IMR-90 (cell line): ENCODE data around the gene ROR2. TPM values are rescaled to one million over a fixed set of nuclear protein-coding genes. Genes with fewer than 3 reads are reported as not detected.

Experiments
- ATAC-seq: fragments of 200-7000 bp; cut with Tn5 transposase; 2 replicates; pipeline ENCODE4 v1.9.1; 2020; ENCODE audit warnings: low read depth, mild to moderate bottlenecking, moderate library complexity
- BruUV-seq: library from RNA; stranded (reverse); fragments of 400-500 nt; replicated peaks from 2 replicates; lab custom pipeline; 2021; lab: Mats Ljungman, UMichigan
- CTCF ChIA-PET: fragments of 300-600 bp; formaldehyde crosslinking; extraction: SDS; loops from one replicate; lab custom pipeline; 2021; ENCODE audit warnings: antibody characterized with exemption; lab: Yijun Ruan, JAX
- POLR2A ChIA-PET: fragments of 300-600 bp; sonication (Branson Sonifier 250); formaldehyde crosslinking; loops from one replicate; lab custom pipeline; 2022; ENCODE audit warnings: antibody characterized with exemption; ENCODE audit not compliant: unreplicated experiment; lab: Charles Lee
- DNase-seq: peaks from one replicate; pipeline ENCODE4 v3.0.0; 2013
- H2AFZ ChIP-seq: replicated peaks from 2 replicates; pipeline ENCODE3; 2013; ENCODE audit warnings: low read length, mild to moderate bottlenecking; ENCODE audit not compliant: poor library complexity
- H2AK5ac ChIP-seq: 2 replicates; pipeline ENCODE4 v1.6.1; 2013; ENCODE audit warnings: low read depth, low read length, inconsistent platforms
- H2AK9ac ChIP-seq: replicated peaks from 2 replicates; pipeline ENCODE3; 2013; ENCODE audit warnings: mild to moderate bottlenecking, low read depth, low read length, moderate library complexity; ENCODE audit not compliant: poor library complexity
- H2BK120ac ChIP-seq: 2 replicates; pipeline ENCODE4 v1.6.1; 2013; ENCODE audit warnings: low read depth, low read length, inconsistent platforms
- H2BK15ac ChIP-seq: 3 replicates; pipeline ENCODE4 v1.6.1; 2013; ENCODE audit warnings: low read depth, low read length, inconsistent platforms
- H2BK20ac ChIP-seq: 2 replicates; pipeline ENCODE4 v1.6.1; 2013; ENCODE audit warnings: low read depth, mild to moderate bottlenecking, inconsistent platforms, low read length, moderate library complexity
- H2BK5ac ChIP-seq: 2 replicates; pipeline ENCODE4 v1.6.1; 2013; ENCODE audit warnings: mild to moderate bottlenecking, low read depth, low read length, inconsistent platforms; ENCODE audit not compliant: poor library complexity, severe bottlenecking
- H3K14ac ChIP-seq: replicated peaks from 2 replicates; pipeline ENCODE4 v1.6.1; 2013; ENCODE audit warnings: low read depth, low read length, inconsistent platforms
- H3K18ac ChIP-seq: 2 replicates; pipeline ENCODE4 v1.6.1; 2013; ENCODE audit warnings: low read depth, low read length, control low read depth
- H3K23ac ChIP-seq: 2 replicates; pipeline ENCODE4 v1.6.1; 2013; ENCODE audit warnings: low read depth, low read length, inconsistent platforms
- H3K27ac ChIP-seq: 2 replicates; pipeline ENCODE4 v1.5.1; 2013; ENCODE audit warnings: mild to moderate bottlenecking, control low read depth, low read length; ENCODE audit not compliant: insufficient read depth
- H3K27me3 ChIP-seq: 2 replicates; pipeline ENCODE4 v1.6.1; 2013; ENCODE audit warnings: low read length; ENCODE audit not compliant: control insufficient read depth, insufficient read depth
- H3K36me3 ChIP-seq: 2 replicates; pipeline ENCODE4 v1.6.1; 2013; ENCODE audit warnings: low read length, mixed read lengths; ENCODE audit not compliant: control insufficient read depth, insufficient read depth
- H3K4ac ChIP-seq: 2 replicates; pipeline ENCODE4 v1.6.1; 2013; ENCODE audit warnings: low read depth, low read length, inconsistent platforms
- H3K4me1 ChIP-seq: 2 replicates; pipeline ENCODE4 v1.6.1; 2013; ENCODE audit warnings: low read length, mixed read lengths; ENCODE audit not compliant: control insufficient read depth, insufficient read depth
- H3K4me2 ChIP-seq: 2 replicates; pipeline ENCODE4 v1.6.1; 2013; ENCODE audit warnings: low read depth, mild to moderate bottlenecking, control low read depth, low read length, moderate library complexity
- H3K4me3 ChIP-seq: 2 replicates; pipeline ENCODE4 v1.5.1; 2013; ENCODE audit warnings: low read depth, mild to moderate bottlenecking, control low read depth, low read length, moderate library complexity; ENCODE audit not compliant: insufficient read depth
- H3K56ac ChIP-seq: 2 replicates; pipeline ENCODE4 v1.6.1; 2013; ENCODE audit warnings: low read length, inconsistent platforms; ENCODE audit not compliant: insufficient read depth; ENCODE audit errors: extremely low read depth
- H3K79me1 ChIP-seq, 2 experiments: 2 replicates each; pipeline ENCODE4 v1.6.1; 2013; ENCODE audit warnings: low read length in 2 of 2, inconsistent platforms in 1 of 2, low read depth in 1 of 2
- H3K9ac ChIP-seq: 2 replicates; pipeline ENCODE4 v1.6.1; 2013; ENCODE audit warnings: low read depth, low read length, control low read depth
- H3K9me1 ChIP-seq: 2 replicates; pipeline ENCODE4 v1.6.1; 2013; ENCODE audit warnings: low read length, inconsistent platforms; ENCODE audit not compliant: insufficient read depth
- H3K9me3 ChIP-seq: 2 replicates; pipeline ENCODE4 v1.6.1; 2013; ENCODE audit warnings: low read length; ENCODE audit not compliant: control insufficient read depth, insufficient read depth
- H4K20me1 ChIP-seq: 2 replicates; pipeline ENCODE4 v1.6.1; 2013; ENCODE audit warnings: low read length, inconsistent platforms; ENCODE audit not compliant: insufficient read depth
- H4K5ac ChIP-seq: 2 replicates; pipeline ENCODE4 v1.6.1; 2013; ENCODE audit warnings: mild to moderate bottlenecking, low read depth, low read length, control low read depth
- H4K8ac ChIP-seq, 2 experiments: 2 replicates each; pipeline ENCODE4 v1.6.1; 2013; ENCODE audit warnings: low read depth in 2 of 2, low read length in 2 of 2, control low read depth in 1 of 2, inconsistent platforms in 1 of 2
- H4K91ac ChIP-seq: 2 replicates; pipeline ENCODE4 v1.6.1; 2013; ENCODE audit warnings: low read depth, low read length, inconsistent platforms; ENCODE audit not compliant: insufficient read depth
- CHD1 ChIP-seq: IDR thresholded peaks from 2 replicates; pipeline ENCODE4 v1.6.1; 2012; ENCODE audit warnings: low read depth, low read length, improper control_type of control experiment
- POLR2A ChIP-seq: IDR thresholded peaks from 2 replicates; pipeline ENCODE4 v1.6.1; 2012; ENCODE audit warnings: mild to moderate bottlenecking, low read depth, low read length
- RCOR1 ChIP-seq: IDR thresholded peaks from 2 replicates; pipeline ENCODE4 v1.6.1; 2012; ENCODE audit warnings: mild to moderate bottlenecking, low read length, improper control_type of control experiment; ENCODE audit not compliant: insufficient replicate concordance
- SMC3 ChIP-seq: fragments of 150-350 bp; IDR thresholded peaks from 2 replicates; pipeline ENCODE4 v1.6.1; 2016; ENCODE audit warnings: low read depth, mild to moderate bottlenecking, antibody characterized with exemption, low read length, moderate library complexity
- USF2 ChIP-seq: fragments of 150-350 bp; IDR thresholded peaks from 2 replicates; pipeline ENCODE4 v1.6.1; 2017; ENCODE audit warnings: mild to moderate bottlenecking, antibody characterized with exemption, low read length, low read depth
- WGBS, 2 experiments: methylation state at CpG; one replicate each; pipeline versions ENCODE4 v1.1.5 to v1.1.7; 2013; ENCODE audit warnings: missing lambda C conversion rate in 2 of 2; ENCODE audit not compliant: insufficient read length in 1 of 2; ENCODE audit errors: extremely low coverage in 2 of 2; 5-methylcytosine and 5-hydroxymethylcytosine counted together
- dilution Hi-C: fragments of 300-500 bp; cut with HindIII; formaldehyde crosslinking; loops from one replicate; pipeline ENCODE4 v1.14.3; 2018; ENCODE audit warnings: low sequenced_read_pairs; ENCODE audit not compliant: unreplicated experiment
- in situ Hi-C: fragments of 300-500 bp; cut with MboI; formaldehyde crosslinking; loops from 3 replicates; pipeline ENCODE4 v1.14.3; 2019; ENCODE audit warnings: low sequenced_read_pairs, inconsistent platforms, mixed read lengths
- intact Hi-C: fragments of 100-400 bp; cut with micrococcal nuclease; formaldehyde crosslinking; loops from 2 replicates; pipeline ENCODE4 v1.10.0; 2022
- polyA plus RNA-seq, 3 experiments: library from polyadenylated mRNA; depleted of rRNA; stranded (reverse); fragments of >200 nt; gene quantifications; 2 replicates each; pipeline ENCODE4 v1.2.3, GENCODE V29; 2012; ENCODE audit warnings: low replicate concordance in 1 of 3
- total RNA-seq: library from RNA; depleted of rRNA; stranded (reverse); fragments of >200 nt; gene quantifications from 2 replicates; pipeline ENCODE4 v1.2.3, GENCODE V29; 2012

The ROR2 gene
- total and polyA plus RNA-seq, 2 of the 4 experiments (the other 2 are of a cell fraction): 2.3 to 4.8 TPM

GRCh38 chr9:91908293-91908623 is 41.8 kb downstream of the ROR2 start:
- Histone ChIP-seq H3K4me3 (no peak overlapping the region), H2BK120ac (no peak overlapping the region), H2BK5ac (no peak overlapping the region), H4K20me1 (peaks cover 13% of the 10 kb centered on the region; the same call in 1 of the 2 replicates), H3K9ac (no peak overlapping the region), H3K4me2 (no peak overlapping the region), H3K27me3 (no peaks in the 10 kb centered on the region), H3K27ac (no peak overlapping the region), H3K14ac (no peak overlapping the region), H3K56ac (no peak overlapping the region), H3K4me1 (peaks cover 6% of the 10 kb centered on the region; the same call in 1 of the 2 replicates), H3K18ac (no peak overlapping the region), H2AK9ac (no peak overlapping the region), H3K36me3 (no peaks in the 10 kb centered on the region), H3K9me1 (peaks cover 11% of the 10 kb centered on the region), H2BK15ac (no peak overlapping the region), H3K23ac (no peak overlapping the region), H3K9me3 (no peaks in the 10 kb centered on the region), H2AK5ac (no peak overlapping the region), H3K79me1 (peaks cover 5 to 12% of the 10 kb centered on the region in 2 experiments; a peak in 2 of 4 replicates), H2BK20ac (no peak overlapping the region), H4K91ac (no peak overlapping the region), H3K4ac (no peak overlapping the region), H4K8ac (no peak overlapping the region), H2AFZ (no peak overlapping the region), H4K5ac (no peak overlapping the region)
- dilution Hi-C loops: no loop called here
- no peak for TF ChIP-seq RCOR1
- no peak for TF ChIP-seq SMC3
- TF ChIP-seq CHD1: no peak
- no peak for TF ChIP-seq POLR2A
- TF ChIP-seq USF2: no peak
- BruUV-seq: no TSS peak
- POLR2A ChIA-PET: no interaction called here
- intact Hi-C loops: no loop called here
- in situ Hi-C loops: no loop called here
- no CpG with 5 or more reads among the region's 2 CpGs for WGBS, 2 experiments
- DNase-seq (no peak), ATAC-seq (no peak)
- CTCF ChIA-PET: no interaction called here
